Upper lobe of right lung (tissue), 1 donor: ENCODE results near the gene PCGF3. TPM values are rescaled to one million over a fixed set of nuclear protein-coding genes. Genes with fewer than 3 reads are reported as not detected.

Source experiments
- ATAC-seq: fragments of 200-7000 bp; cut with Tn5 transposase; one replicate; pipeline ENCODE4 v1.9.1; 2020; ENCODE audit warnings: mild to moderate bottlenecking, moderate library complexity
- DNase-seq: peaks from one replicate; pipeline ENCODE4 v3.0.0-alpha.2; 2020
- H3K27ac ChIP-seq: fragments of 200-600 bp; one replicate; pipeline ENCODE4 v1.8.0; 2022
- H3K27me3 ChIP-seq: fragments of 200-600 bp; one replicate; pipeline ENCODE4 v1.8.0; 2022; ENCODE audit warnings: mild to moderate bottlenecking
- H3K36me3 ChIP-seq: fragments of 200-600 bp; one replicate; pipeline ENCODE4 v1.8.0; 2022
- H3K4me1 ChIP-seq: fragments of 200-600 bp; one replicate; pipeline ENCODE4 v1.8.0; 2022
- H3K4me3 ChIP-seq: fragments of 200-600 bp; one replicate; pipeline ENCODE4 v1.8.0; 2022; ENCODE audit warnings: mild to moderate bottlenecking
- H3K9me3 ChIP-seq: fragments of 200-600 bp; one replicate; pipeline ENCODE4 v1.8.0; 2022
- intact Hi-C: fragments of 100-400 bp; cut with DNase I; formaldehyde crosslinking; loops from one replicate; pipeline ENCODE4 v1.11.0; 2022
- total RNA-seq: library from RNA; stranded (reverse); fragmentation: NEBNext Ultra II Directional; extraction: Animal tissue kit (Norgen Biotek cat#: 25700); gene quantifications from one replicate; pipeline ENCODE4 v1.2.1, GENCODE V29; 2021
- TF ChIP-seq, protein P1 (sequence below): fragments of 200-600 bp; IDR thresholded peaks from one replicate; pipeline ENCODE4 v1.8.0; 2022; ENCODE audit warnings: antibody characterized with exemption
- donor health status: DM: no; HTN: yes; CAD: no; lungs with severe emphysema.

The PCGF3 gene
- total RNA-seq, 1 donor from 2014 or later = 42.2 TPM

DNA sequence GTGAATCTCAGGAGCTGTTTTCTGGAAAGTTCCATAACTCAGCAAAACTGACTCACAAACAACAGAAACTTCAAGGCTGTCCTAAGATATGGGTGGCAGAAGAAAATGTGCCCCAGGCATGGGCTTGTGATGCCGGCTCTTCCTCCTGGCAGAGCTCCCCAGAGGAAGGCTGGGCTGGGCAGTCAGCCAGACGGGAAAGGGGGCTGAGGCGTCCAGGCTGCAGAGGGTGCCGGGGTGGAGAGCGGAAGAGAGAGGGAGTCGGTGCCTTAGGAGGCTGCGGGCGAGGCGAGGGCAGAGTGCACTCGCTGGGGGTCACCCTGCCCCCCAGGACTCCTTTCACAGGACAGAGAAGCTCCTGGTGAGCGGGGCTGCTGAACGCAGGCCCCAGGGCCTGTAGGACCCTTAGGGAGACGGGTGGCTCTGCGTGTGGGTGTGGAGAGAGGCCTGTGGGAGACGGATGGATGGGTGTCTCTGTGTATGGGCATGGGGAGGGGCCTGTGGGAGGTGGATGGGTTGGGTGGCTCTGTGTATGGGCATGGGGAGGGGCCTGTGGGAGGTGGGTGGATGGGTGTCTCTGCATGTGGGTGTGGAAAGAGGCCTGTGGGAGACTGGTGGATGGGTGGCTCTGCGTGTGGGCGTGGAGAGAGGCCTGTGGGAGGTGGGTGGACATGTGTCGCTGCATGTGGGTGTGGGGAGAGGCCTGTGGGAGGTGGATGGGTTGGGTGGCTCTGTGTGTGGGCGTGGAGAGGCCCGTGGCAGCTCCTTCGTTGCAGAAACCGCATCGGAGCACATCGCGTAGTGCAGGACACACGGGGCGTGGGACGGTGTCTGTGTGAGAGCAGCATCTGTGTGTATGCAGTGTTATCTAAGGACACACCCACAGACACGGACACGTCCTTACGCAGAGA is 15.9 kb downstream of the PCGF3 start:
- Histone ChIP-seq H3K4me3 (no peak overlapping the region), H3K27ac (peak overlapping the region; percentile 30)
- peak; percentile 30 for ATAC-seq

DNA sequence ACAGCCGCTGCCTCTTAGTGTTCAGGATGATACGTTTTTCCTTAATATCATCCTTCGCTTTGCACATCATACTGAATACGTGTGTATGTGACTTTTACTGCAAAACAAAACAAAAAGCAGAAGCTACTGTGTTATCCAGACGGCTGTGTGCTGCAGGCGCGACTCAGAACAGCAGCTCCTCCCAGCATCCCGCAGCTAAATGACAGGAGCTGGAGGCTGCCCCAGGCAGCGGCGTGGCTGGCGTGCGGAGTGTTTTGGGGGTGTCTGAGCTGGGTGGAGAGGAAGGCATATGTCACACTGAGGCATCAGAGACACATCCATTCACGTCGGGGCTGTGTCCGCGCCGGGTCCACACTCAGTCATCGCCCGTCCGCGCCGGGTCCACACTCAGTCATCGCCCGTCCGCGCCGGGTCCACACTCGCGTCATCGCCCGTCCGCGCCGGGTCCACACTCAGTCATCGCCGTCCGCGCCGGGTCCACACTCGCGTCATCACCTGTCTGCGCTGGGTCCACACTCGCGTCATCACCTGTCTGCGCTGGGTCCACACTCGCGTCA is 16.6 kb downstream of the PCGF3 start:
- no peak overlapping the region for H3K4me3 ChIP-seq
- no peaks in the 10 kb centered on the region for H3K27me3 ChIP-seq
- H3K4me1 ChIP-seq = peaks cover 13% of the 10 kb centered on the region
- no peaks in the 10 kb centered on the region for H3K36me3 ChIP-seq
- intact Hi-C loops = no loop called here
- no peaks in the 10 kb centered on the region for H3K9me3 ChIP-seq
- ATAC-seq (no peak), DNase-seq (no peak)
- TF ChIP-seq, protein P1, sequence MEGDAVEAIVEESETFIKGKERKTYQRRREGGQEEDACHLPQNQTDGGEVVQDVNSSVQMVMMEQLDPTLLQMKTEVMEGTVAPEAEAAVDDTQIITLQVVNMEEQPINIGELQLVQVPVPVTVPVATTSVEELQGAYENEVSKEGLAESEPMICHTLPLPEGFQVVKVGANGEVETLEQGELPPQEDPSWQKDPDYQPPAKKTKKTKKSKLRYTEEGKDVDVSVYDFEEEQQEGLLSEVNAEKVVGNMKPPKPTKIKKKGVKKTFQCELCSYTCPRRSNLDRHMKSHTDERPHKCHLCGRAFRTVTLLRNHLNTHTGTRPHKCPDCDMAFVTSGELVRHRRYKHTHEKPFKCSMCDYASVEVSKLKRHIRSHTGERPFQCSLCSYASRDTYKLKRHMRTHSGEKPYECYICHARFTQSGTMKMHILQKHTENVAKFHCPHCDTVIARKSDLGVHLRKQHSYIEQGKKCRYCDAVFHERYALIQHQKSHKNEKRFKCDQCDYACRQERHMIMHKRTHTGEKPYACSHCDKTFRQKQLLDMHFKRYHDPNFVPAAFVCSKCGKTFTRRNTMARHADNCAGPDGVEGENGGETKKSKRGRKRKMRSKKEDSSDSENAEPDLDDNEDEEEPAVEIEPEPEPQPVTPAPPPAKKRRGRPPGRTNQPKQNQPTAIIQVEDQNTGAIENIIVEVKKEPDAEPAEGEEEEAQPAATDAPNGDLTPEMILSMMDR = no peak
- no peak overlapping the region for H3K27ac ChIP-seq

More for the DNA sequence above, 15.9 kb downstream of the PCGF3 start:
- no peak for DNase-seq
- no peaks in the 10 kb centered on the region for H3K9me3 ChIP-seq
- intact Hi-C loops = no loop called here
- TF ChIP-seq, protein P1 = no peak
- H3K36me3 ChIP-seq = no peaks in the 10 kb centered on the region
- H3K4me1 ChIP-seq = peaks cover 10% of the 10 kb centered on the region
- no peaks in the 10 kb centered on the region for H3K27me3 ChIP-seq

DNA sequence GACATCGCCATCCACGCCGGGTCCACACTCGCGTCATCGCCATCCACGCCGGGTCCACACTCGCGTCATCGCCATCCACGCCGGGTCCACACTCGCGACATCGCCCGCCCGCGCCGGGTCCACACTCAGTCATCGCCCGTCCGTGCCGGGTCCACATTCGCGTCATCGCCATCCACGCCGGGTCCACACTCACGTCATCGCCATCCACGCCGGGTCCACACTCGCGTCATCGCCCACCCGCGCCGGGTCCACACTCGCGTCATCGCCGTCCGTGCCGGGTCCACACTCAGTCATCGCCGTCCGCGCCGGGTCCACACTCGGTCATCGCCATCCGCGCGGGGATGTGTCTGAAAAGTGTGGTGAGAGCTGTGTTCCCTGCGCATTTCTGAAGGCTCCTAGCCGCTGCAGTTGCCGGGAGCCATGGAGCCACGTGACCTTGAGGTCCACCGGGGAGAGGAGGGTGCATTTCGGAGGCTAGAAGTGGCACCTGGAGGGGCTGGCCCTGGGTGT is 17.3 kb downstream of the PCGF3 start:
- Histone ChIP-seq H3K4me1 (peaks cover 13% of the 10 kb centered on the region), H3K36me3 (no peaks in the 10 kb centered on the region), H3K9me3 (no peaks in the 10 kb centered on the region), H3K4me3 (no peak overlapping the region), H3K27ac (no peak overlapping the region), H3K27me3 (no peaks in the 10 kb centered on the region)
- intact Hi-C loops = no loop called here
- ATAC-seq = no peak
- no peak for DNase-seq
- TF ChIP-seq, protein P1 = no peak

DNA sequence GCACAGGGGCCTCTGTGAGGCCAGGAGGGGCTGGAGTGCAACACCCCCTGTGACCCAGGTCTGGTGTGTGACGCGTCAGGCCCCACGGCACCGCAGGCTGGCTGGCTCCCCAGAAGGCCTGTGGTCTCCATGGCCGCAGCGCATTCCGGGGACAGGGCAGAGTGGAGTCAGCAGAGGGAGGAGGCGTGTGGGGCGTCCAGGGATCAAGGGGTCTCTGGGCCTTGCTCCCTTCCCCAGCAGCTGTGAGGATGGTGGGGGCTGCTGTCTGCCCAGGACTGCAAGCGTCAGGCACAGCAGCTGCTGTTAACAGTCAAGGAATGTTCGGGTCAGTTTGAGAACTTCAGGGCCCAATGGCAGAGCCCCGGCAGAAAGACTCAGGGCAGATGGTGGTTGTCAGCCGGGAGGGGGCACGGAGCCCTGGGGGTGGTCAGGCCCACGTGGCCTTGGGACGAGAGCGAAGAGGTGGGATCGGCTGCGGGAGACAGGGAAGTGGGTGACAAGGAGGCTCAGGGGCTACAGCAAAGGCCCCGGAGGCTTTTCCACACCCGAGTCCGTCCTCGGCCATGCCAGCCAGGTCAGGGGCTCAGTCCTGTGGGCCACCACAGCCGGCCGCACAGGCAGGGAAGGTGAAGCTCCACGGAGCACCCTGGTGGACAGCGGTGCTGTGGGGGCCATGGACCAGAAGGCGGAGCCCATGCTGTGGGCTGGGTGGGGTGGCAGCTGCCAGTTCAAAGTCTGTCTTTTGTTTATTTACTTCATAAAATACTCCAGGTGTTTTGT is 18.3 kb downstream of the PCGF3 start:
- Histone ChIP-seq H3K9me3 (no peaks in the 10 kb centered on the region), H3K27ac (no peak overlapping the region), H3K27me3 (no peaks in the 10 kb centered on the region), H3K4me1 (peaks cover 13% of the 10 kb centered on the region), H3K36me3 (no peaks in the 10 kb centered on the region), H3K4me3 (no peak overlapping the region)
- ATAC-seq = peak; percentile 18
- intact Hi-C loops = no loop called here
- DNase-seq = no peak
- TF ChIP-seq, protein P1 = no peak

DNA sequence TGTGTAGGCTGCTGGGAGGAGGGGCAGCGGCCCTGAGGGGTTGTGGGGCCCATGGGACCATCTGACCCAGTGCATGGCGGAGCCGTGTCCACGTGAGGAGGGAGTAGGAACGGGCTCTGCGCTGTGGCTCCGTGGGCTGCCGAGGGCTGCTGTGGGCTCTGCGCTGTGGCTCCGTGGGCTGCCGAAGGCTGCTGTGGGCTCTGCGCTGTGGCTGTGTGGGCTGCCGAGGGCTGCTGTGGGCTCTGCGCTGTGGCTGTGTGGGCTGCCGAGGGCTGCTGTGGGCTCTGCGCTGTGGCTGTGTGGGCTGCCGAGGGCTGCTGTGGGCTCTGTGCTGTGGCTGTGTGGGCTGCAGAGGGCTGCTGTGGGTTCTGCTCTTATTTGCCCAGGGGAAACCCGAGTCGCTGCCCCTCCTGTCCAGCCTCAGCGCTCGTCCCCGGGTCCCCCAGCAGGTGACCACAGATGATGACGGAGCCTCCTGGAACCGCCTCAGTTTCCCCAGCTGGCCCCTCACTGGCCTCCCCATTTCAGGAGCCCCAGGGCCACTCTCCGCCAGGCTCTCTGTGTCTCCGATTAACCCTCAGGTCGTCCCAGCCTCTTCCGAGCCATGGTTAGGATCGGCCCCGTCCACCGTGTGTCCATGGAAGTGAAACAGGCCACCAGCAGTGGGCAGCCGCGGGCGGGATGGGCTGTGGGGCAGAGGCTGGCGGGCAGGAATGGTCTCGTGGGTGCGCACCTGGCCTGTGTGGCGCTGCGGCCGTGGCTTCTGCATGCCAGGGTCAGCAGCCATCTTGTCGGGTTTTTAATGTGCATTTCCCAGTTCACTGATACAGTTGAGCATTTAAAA is 20.0 kb downstream of the PCGF3 start:
- H3K36me3 ChIP-seq = no peaks in the 10 kb centered on the region
- no peaks in the 10 kb centered on the region for H3K27me3 ChIP-seq
- H3K9me3 ChIP-seq = no peaks in the 10 kb centered on the region
- no peak overlapping the region for H3K27ac ChIP-seq
- ATAC-seq (no peak), DNase-seq (no peak)
- H3K4me1 ChIP-seq = peaks cover 13% of the 10 kb centered on the region
- intact Hi-C loops = no loop called here
- TF ChIP-seq, protein P1 = no peak
- H3K4me3 ChIP-seq = no peak overlapping the region
